Measurements from ENCODE around the gene OGDH.
"Not testable (repeated sequence)": the region's sequence is repeated elsewhere in the genome, so short reads cannot be mapped to it uniquely, and the experiment has no call there.

The OGDH gene

DNA sequence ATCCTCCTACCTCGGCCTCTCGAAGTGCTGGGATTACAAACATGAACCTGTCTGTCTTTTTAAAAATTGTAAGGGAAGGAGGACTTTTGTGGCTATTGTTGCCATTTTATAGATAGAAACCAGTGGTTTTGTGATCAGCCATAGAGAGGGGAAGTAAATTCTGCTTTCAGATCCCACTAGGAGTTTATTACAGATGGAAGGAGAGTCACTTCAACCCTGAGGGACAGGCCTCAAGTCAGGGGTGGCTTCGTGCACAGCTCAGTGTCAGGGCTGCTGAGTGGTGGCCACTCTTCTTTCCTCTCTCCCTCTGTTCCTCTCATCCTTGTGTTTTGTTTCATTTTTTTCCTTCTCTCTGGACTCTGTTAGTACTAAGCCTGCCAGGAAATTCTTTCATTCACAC lies 60.8 kb downstream of the OGDH start:
- no peak for DNase-seq (ENCODE audit: low read depth)

DNA sequence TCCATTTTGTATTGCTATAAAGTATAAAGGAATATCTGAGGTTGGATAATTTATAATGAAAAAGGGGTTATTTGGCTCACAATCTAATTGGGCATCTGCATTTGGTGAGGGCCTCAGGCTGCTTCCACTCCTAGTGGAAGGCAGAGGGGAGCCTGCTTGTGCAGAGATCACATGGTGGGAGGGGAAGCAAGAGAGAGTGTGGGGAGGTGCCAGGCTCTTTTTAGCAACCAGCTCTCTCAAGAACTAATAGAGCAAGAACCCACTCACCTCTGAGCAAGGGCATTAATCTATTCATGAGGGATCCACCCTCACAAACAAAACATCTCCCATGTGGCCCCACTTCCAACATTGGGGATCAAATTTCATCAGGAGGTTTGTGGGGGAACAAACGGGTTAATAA lies 64.6 kb downstream of the OGDH start:
- no peak for DNase-seq (ENCODE audit: low read depth)

DNA sequence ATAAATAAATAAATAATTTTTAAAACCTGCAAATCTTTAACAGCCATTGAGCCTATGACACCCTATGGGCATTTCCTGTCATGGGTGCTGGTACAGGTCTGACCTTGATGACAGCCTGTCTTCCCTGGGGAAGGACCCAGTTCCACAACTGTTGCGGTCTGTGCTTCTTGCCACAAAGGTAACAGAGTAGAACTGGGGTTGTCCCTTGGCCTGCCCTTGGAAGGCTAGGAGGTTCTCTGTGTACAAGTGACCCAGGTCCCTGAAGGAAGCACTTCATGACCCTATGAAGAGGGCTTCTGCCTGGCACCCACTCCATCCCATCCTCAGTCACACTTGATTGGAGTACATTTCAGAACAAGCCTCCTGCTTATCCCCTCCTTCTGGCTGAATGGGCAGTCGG lies 66.9 kb downstream of the OGDH start:
- no peak for DNase-seq (ENCODE audit: low read depth)

DNA sequence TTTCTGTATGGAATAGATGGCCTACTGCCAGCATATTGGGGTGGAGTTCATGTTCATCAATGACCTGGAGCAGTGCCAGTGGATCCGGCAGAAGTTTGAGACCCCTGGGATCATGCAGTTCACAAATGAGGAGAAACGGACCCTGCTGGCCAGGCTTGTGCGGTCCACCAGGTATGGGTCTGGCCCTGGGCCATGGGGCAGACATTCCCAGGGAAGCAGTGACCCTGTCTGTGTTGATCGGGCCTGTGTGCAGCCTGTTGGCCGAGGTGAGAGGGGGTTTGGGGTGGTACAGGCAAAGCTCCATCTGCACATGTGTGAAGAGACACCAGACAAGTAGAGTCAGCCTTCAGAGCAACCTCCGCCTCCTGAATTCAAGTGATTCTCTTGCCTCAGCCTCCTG lies 67.3 kb downstream of the OGDH start:
- DNase-seq (ENCODE audit: low read depth): no peak

DNA sequence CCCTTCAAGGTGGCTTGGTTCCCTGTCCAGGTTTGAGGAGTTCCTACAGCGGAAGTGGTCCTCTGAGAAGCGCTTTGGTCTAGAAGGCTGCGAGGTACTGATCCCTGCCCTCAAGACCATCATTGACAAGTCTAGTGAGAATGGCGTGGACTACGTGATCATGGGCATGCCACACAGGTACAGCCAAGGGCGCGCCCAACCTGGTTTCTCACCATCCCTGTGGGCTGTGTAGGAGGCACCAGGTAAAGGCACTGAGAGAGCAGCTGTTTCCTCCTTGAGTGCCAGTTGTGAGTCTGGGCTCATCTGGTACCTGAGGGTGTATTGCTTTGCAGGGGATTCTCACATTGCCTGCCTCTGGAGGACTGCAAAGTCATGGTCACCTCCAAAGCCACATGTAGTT lies 68.0 kb downstream of the OGDH start:
- DNase-seq (ENCODE audit: low read depth): no peak

DNA sequence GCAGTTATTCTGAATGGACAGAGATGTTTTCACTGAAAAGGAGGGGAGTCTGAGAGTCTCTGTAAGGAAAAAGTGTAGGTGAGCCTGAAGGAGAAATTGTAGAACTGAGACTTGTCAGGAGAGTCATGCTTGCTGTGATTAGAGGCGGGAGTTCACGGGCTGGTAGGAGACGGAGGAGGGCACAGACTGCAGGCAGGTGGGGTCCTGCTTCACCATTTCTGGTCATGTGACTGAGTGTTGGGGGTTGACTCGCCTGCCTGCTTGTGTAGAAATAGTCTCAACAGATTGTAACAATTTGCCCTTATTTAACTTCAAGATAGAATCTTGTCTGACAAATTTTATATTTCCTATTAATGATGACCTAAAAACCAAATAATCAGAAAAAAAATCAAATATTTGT lies 70.3 kb downstream of the OGDH start:
- no peak for DNase-seq (ENCODE audit: low read depth)

DNA sequence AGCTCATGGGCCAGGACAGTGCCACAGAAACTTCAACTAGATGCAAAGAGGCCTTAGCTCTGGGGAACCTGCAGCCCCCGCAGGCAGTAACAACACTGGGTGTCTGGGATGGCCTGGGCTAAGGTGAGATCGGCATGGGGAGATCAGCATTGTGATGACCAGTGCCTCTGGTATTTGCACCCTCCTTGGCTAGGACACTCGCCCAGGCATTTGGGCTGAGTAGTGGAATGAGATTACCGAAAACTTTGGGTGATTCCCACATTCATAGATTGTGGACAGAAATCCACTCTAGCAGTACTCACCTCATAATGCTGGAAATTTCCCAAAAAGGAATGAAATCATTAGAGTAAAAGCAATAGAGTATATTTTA lies 71.7 kb downstream of the OGDH start:
- no peak for DNase-seq (ENCODE audit: low read depth)

DNA sequence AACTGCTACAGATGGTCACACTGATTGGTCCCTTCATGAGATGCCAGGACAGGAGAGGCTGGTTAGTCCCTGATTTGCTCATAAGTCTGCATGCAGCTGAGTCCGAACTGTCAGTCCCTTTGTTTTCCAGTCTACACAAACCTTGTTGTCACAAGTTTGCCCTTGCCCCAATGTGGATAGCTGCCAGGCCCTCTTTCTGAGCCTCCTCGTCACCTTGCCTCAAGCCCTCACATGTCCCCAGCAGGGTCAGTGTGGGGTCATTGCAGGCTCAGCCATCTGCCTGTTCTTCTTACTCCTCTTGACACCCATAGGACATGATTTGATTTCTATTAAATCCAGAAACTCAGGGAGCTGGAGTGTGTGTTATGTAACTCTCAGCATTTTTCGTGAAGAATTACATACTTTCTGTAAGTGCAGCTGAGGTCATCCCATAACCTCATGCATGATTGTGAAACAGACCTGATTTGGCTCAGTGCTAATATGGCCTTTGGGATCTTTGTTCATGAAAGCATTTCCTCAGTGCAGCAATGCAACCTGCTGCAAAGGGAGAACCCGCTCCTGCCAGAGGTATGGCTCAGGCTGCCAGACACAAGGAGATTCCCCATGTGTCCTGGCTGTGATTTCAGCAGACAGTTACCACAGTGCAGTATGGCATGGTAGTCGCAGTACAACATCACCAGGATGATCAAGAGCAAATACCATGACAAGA lies 72.2 kb downstream of the OGDH start:
- peak; percentile 73 for DNase-seq (ENCODE audit: low read depth)

DNA sequence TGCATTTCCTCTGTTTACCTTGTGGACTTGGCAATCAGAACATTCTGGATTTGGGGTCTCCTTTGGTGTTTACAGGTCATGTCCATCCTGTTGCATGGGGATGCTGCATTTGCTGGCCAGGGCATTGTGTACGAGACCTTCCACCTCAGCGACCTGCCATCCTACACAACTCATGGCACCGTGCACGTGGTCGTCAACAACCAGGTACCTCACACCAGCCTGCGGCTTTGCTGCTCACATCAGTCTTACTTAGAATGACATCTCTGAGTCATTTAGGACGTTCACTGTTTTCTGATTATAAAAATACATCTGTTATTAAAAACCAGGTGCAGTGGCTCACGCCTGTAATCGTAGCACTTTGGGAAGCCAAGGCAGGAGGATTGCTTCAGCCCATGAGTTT lies 75.2 kb downstream of the OGDH start:
- DNase-seq (ENCODE audit: low read depth): no peak

DNA sequence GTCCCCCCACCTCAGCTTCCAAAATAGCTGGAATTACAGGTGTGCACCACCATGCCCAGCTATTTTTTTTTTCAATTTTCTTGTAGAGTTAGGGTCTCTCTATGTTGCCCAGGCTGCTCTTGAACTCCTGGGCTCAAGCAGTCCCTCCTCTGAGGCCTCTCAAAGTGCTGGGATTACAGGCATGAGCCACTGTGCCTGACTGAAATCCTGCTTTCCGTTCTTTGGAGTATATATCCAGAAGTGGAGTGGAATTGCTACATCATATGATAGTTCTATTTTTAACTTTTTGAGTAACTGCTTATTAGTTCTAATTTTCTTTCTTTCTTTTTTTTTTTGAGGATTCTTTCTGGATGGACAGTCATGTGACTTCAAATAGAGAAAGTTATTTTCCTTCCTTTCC lies 79.3 kb downstream of the OGDH start:
- peak; percentile 18 for DNase-seq (ENCODE audit: low read depth)

DNA sequence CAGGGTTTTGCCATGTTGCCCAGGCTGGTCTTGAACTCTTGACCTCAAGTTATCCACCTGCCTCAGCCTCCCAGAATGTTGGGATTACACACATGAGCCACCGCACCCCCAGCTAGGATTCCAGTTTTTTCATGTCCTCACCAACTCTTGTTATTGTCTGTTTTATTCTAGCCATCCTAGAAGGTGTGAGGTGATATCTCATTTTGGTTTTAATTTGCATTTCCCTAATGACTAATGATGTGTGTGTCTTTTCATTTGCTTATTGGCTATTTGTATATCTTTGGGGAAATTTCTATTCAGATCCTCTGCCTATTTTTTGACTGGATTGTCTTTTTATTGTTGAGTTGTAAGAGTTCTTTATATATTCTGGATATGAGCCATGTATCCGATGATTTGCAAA lies 83.0 kb downstream of the OGDH start:
- DNase-seq (ENCODE audit: low read depth): no peak

DNA sequence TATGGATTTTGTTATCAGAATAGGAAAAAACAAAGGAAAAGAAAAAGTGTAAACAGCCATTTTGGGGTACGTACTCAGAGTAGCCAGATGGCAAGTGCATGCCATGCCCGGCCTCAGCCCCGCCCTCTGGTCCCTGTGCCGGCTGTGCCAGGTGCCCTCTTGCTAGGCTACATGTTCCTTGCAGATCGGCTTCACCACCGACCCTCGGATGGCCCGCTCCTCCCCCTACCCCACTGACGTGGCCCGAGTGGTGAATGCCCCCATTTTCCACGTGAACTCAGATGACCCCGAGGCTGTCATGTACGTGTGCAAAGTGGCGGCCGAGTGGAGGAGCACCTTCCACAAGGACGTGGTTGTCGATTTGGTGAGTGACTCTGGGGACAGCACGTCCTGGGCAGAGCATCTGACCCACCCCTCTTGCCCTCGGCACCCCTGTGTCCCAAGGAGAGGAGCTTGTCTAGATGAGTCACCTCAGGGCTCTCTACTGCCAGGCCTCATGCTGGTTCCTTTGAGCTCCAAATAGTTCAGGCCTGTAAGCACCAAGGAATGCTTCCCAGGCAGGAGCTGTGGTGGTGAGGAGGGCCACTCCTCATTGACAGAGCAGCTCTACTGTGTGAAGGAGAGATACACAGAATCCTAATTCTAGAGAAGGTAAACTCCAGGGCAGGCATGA lies 87.3 kb downstream of the OGDH start:
- peak; percentile 41 for DNase-seq (ENCODE audit: low read depth)

DNA sequence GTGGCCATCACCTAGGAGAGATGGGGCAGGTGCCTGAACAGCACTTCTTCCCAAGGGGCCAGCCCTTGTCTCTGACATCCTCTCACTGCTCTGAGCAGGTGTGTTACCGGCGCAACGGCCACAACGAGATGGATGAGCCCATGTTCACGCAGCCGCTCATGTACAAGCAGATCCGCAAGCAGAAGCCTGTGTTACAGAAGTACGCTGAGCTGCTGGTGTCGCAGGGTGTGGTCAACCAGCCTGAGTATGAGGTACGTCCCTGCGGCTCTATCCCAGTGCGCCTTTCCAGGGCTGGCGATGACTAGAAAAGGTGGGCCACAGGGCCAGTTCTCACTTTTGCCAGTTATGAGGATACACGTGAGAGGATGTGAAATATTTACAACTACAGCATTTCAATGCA lies 87.9 kb downstream of the OGDH start:
- no peak for DNase-seq (ENCODE audit: low read depth)

DNA sequence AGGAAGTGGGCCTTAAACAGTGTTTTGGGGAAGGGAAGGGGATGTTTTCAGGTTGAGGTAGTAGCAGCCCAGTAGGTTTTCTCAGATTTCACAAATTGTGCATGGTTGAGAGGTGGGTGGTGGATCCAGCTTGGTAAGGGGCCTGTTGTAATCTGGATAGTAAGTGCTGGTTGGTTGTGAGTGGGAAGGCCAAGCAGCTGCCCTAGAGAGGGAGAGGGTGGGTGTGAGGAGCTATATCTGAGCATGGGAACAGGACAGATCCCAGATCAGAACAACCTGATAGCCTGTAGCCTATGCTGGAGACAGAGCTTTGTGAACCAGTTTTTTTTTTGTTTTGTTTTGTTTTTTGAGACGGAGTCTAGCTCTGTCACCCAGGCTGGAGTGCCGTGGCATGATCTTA lies 88.3 kb downstream of the OGDH start:
- DNase-seq (ENCODE audit: low read depth): no peak

DNA sequence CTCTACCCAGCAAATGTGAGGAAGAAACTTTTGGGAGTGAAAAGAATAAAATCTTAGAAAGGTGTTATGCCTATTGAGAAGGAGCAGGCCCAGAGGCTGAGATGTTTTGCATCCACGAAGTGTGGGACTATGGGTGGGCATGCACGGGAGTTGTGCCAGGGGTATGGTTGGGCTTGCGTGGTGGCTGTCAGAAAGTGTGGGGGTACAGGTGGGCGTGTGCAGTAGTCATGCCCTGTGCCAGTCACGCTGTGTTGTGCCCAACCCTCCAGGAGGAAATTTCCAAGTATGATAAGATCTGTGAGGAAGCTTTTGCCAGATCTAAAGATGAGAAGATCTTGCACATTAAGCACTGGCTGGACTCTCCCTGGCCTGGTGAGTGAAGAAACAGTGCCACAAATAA lies 89.3 kb downstream of the OGDH start:
- no peak for DNase-seq (ENCODE audit: low read depth)

DNA sequence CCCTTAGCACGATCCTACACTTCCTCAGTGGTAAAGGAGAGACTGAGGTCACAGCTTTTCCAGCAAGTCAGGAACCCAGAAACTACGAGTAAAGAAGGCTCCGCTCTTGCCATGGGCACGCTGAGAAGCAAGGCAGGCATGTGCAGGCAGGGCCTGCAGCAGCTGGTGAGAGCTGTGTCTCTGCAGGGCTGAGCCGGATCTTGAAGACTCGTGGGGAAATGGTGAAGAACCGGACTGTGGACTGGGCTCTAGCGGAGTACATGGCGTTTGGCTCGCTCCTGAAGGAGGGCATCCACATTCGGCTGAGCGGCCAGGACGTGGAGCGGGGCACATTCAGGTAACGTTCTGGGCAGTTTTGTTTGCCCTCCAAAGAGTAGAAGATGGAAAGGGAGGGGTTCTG lies 90.3 kb downstream of the OGDH start:
- no peak for DNase-seq (ENCODE audit: low read depth)

DNA sequence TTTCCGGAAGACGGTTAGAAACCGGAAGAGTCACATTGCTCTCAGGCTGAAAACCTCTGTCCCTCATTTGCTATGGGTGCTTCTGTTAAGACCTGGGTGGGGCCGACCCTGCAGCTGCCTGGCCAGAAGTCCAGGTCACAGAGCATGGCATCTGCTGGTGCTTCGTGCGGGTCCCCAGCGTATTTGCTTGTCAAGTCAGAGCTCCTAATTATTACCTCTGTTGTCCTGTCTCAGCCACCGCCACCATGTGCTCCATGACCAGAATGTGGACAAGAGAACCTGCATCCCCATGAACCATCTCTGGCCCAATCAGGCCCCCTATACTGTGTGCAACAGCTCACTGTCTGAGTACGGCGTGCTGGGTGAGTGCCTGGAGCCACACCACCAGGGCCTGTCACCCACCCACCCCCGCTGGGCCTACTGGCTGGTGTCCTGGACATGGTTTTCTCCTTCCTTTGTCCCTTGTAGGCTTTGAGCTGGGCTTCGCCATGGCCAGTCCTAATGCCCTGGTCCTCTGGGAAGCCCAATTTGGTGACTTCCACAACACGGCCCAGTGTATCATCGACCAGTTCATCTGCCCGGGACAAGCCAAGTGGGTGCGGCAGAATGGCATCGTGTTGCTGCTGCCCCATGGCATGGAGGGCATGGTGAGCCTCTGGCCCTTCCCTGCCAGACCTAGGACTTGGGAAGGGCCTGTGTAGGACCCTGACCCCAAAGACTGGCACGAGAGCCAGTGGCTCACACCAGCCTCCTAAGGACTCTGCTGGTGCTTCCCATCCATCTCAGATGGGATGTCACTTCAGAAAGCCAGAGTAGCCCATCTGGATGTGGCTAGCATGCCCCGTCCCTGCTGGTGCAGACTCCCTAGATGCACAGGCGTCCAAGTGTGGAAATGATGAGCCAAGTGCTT lies 91.0 kb downstream of the OGDH start:
- DNase-seq (ENCODE audit: low read depth): no peak

DNA sequence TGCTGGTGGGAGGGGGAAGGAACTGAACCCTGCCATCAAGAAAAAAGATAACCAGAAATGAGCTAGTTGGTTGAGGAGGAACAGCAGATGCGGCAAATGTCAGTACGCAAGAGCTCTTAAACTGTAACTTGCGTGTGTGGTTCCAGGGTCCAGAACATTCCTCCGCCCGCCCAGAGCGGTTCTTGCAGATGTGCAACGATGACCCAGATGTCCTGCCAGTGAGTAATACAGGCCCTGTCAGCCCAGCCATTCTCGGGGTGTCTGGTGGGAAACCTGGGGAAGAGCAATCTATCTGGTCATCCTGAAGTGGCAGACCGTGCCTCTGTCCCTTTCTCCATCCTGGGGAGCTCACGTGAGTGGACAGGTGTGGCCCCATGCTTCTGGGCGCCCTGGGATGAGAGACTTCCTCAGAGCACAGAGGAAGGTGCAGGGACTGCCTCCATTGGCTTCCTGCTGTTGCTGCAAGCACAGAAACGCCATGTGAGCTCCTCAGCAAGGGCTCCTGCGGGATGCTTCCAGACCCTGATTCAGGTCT lies 91.7 kb downstream of the OGDH start:
- no peak for DNase-seq (ENCODE audit: low read depth)

DNA sequence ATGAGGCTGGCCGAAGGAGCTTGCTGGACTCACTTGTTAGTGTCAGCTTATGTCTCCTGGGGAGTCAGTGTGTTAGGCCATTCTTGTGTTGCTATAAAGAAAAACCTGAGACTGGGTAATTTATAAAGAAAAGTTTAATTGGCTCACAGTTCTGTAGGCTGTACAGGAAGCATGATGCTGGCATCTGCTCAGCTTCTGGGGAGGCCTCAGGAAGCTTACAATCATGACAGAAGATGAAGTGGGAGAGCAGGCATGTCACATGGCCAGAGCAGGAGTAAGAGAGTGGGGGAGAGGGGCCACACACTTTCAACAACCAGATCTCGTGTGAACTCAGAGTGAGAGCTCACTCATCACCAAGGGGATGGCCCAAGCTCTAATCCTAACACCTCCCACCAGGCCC lies 93.2 kb downstream of the OGDH start:
- not testable (repeated sequence) for DNase-seq (ENCODE audit: low read depth)

DNA sequence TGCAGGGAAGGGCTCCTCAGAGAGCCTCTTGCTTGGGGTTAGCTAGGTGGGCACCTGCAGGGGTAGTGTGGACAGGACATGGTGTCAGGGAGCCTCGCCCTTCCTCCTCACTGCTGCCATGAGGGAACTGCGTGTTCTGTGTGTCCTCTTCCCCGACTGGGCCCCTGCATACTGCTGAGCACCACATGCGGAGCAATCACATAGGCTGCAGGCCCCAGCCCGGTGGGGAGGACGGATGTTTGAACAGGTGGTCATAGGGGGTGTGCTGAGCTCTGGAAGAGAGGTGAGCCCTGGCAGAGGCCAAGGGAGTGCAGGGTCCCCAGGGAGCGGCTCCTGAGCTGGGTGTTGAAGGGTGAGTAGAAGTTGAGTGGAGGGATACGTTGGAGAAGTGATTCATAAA lies 93.9 kb downstream of the OGDH start:
- DNase-seq (ENCODE audit: low read depth): no peak

DNA sequence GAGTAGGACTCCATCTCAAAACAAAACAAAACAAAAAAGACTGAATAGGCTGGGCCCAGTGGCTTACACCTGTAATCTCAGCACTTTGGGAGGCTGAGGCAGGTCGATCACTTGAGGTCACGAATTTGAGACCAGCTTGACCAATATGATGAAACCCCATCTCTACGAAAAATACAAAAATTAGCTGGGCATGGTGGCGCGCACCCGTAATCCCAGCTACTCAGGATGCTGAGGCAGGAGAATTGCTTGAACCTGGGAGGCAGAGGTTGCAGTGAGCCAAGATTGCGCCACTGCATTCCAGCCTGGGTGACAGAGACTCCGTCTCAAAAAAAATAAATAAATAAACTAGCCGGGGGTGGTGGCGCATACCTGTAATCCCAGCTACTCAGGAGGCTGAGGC lies 97.0 kb downstream of the OGDH start:
- DNase-seq (ENCODE audit: low read depth): not testable (repeated sequence)

DNA sequence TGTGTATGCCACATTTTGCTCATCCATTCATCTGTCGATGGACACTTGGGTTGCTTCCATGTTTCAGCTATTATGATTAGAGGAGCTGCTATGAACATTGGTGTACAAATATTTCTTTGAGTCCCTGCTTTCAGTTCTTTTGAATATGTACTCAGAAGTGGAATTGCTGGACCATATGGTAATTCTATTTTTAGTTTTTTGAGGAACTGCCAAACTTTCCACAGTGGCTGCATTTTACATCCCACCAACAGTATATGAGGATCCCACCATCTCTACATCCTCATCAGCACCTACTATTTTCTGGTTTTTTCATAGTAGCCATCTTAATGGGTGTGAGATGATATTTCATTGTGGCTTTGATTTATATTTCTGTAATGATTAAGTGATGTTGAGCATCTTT lies 97.5 kb downstream of the OGDH start:
- DNase-seq (ENCODE audit: low read depth): no peak

DNA sequence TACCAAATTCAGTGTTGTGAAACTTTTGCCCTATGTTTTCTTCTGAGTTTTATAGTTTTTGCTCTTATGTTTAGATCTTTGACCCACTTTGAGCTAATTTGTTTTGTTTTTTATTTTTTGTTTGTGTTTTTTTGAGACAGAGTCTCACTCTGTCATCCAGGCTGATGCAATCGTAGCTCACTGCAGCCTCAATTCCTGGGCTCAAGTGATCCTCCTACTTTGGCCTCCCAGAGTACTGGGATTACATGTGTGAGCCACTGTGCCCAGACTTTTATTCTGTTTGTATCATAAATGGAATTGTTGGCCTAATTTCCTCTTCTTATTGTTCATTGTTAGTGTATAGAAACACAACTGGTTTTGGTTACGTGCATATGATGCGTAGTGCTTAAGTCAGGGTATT lies 99.0 kb downstream of the OGDH start:
- no peak for DNase-seq (ENCODE audit: low read depth)

Data from stromal cell of bone marrow (primary cell).